H1 (cell line): ENCODE results near the gene LIPC. TPM values are rescaled to one million over a fixed set of nuclear protein-coding genes. Genes with fewer than 3 reads are reported as not detected.

ENCODE experiments used
- CTCF ChIA-PET: fragments of 300-600 bp; sonication (Branson Sonifier 250); formaldehyde crosslinking; loops from one replicate; lab custom pipeline; 2021; ENCODE audit not compliant: partially characterized antibody; lab: Charles Lee
- POLR2A ChIA-PET: fragments of 300-600 bp; sonication (Branson Sonifier 250); formaldehyde crosslinking; loops from one replicate; lab custom pipeline; 2021; ENCODE audit warnings: inconsistent platforms; ENCODE audit not compliant: partially characterized antibody; lab: Charles Lee
- DNase-seq, 2 experiments: peaks; one replicate each; pipeline versions ENCODE4 v3.0.0 to v3.0.0-alpha.2; 2010 to 2022; ENCODE audit warnings: low spot score in 2 of 2, low read depth in 1 of 2, mixed read lengths in 1 of 2
- FAIRE-seq: peaks from 2 replicates; lab custom pipeline; 2011; peaks lifted over from hg19 to GRCh38; lab: Jason Lieb, UNC
- H2AFZ ChIP-seq: 2 replicates; pipeline ENCODE4 v1.8.1; 2012; ENCODE audit warnings: low read length, inconsistent platforms
- H2AK5ac ChIP-seq: 2 replicates; pipeline ENCODE4 v1.6.1; 2013; ENCODE audit warnings: low read depth, low read length
- H2BK120ac ChIP-seq: replicated peaks from 2 replicates; pipeline ENCODE3; 2013; ENCODE audit warnings: low read depth, low read length, inconsistent platforms
- H2BK12ac ChIP-seq: 2 replicates; pipeline ENCODE4 v1.6.1; 2013; ENCODE audit warnings: low read depth, low read length
- H2BK15ac ChIP-seq: 2 replicates; pipeline ENCODE4 v1.6.1; 2013; ENCODE audit warnings: low read length
- H2BK20ac ChIP-seq: 2 replicates; pipeline ENCODE4 v1.6.1; 2013; ENCODE audit warnings: low read length
- H2BK5ac ChIP-seq: 2 replicates; pipeline ENCODE4 v1.6.1; 2013; ENCODE audit warnings: low read depth, low read length
- H3K14ac ChIP-seq: 2 replicates; pipeline ENCODE4 v1.6.1; 2013; ENCODE audit warnings: inconsistent platforms; ENCODE audit not compliant: insufficient read length
- H3K18ac ChIP-seq: 2 replicates; pipeline ENCODE4 v1.6.1; 2013; ENCODE audit warnings: low read length; ENCODE audit errors: extremely low read depth
- H3K23ac ChIP-seq: 2 replicates; pipeline ENCODE4 v1.6.1; 2013; ENCODE audit warnings: inconsistent platforms; ENCODE audit not compliant: insufficient read length
- H3K23me2 ChIP-seq: 2 replicates; pipeline ENCODE4 v1.6.1; 2013; ENCODE audit warnings: low read depth, low read length
- H3K27ac ChIP-seq: 2 replicates; pipeline ENCODE4 v1.6.1; 2011; ENCODE audit warnings: low read depth, low read length, inconsistent platforms
- H3K27me3 ChIP-seq, 4 experiments: replicated peaks in 1 of 4; 1 replicate in 1 of 4; 2 replicates in 3 of 4; pipeline versions ENCODE4 v1.6.1 to v1.8.1; 2011 to 2013; ENCODE audit warnings: low read length in 3 of 4, mild to moderate bottlenecking in 3 of 4, inconsistent platforms in 2 of 4, mixed read lengths in 2 of 4, moderate library complexity in 1 of 4; ENCODE audit not compliant: control insufficient read depth in 3 of 4, insufficient read depth in 3 of 4; ENCODE audit errors: extremely low read depth in 1 of 4
- H3K36me3 ChIP-seq, 4 experiments: 2 replicates each; pipeline versions ENCODE4 v1.6.1 to v1.8.1; 2011 to 2013; ENCODE audit warnings: mild to moderate bottlenecking in 4 of 4, low read length in 3 of 4, moderate library complexity in 2 of 4, control low read depth in 1 of 4, inconsistent platforms in 1 of 4; ENCODE audit not compliant: insufficient read depth in 4 of 4, control insufficient read depth in 2 of 4
- H3K4ac ChIP-seq: replicated peaks from 2 replicates; pipeline ENCODE3; 2013; ENCODE audit warnings: low read length, low read depth, mixed read lengths, inconsistent platforms; ENCODE audit not compliant: insufficient read length
- H3K4me1 ChIP-seq, 4 experiments: replicated peaks in 1 of 4; 1 replicate in 1 of 4; 2 replicates in 3 of 4; pipeline versions ENCODE4 v1.6.1 to v1.8.1; 2011 to 2013; ENCODE audit warnings: low read length in 3 of 4, inconsistent platforms in 2 of 4, mixed read lengths in 1 of 4; ENCODE audit not compliant: insufficient read depth in 4 of 4, control insufficient read depth in 3 of 4
- H3K4me2 ChIP-seq, 2 experiments: 2 replicates each; pipeline versions ENCODE4 v1.6.1 to v1.8.1; 2011 to 2013; ENCODE audit warnings: low read depth in 2 of 2, low read length in 2 of 2, control low read depth in 1 of 2, inconsistent platforms in 1 of 2, mild to moderate bottlenecking in 1 of 2; ENCODE audit not compliant: insufficient read depth in 1 of 2
- H3K4me3 ChIP-seq, 4 experiments: fragments of 200-600, 300-600 bp in 1 of 4; sonication (generic), shearing (Covaris generic), sonication (Bioruptor Twin) in 1 of 4; 2 replicates each; pipeline versions ENCODE4 v1.5.1 to v1.8.1; 2011 to 2016; ENCODE audit warnings: low read length in 4 of 4, low read depth in 3 of 4, control low read depth in 2 of 4, inconsistent platforms in 2 of 4, mild to moderate bottlenecking in 2 of 4, mixed read lengths in 1 of 4, moderate library complexity in 1 of 4; ENCODE audit not compliant: insufficient read depth in 2 of 4; ENCODE audit errors: extremely low read depth in 1 of 4
- H3K56ac ChIP-seq: replicated peaks from 2 replicates; pipeline ENCODE3; 2013; ENCODE audit warnings: low read depth, mild to moderate bottlenecking, mixed read lengths, low read length, inconsistent platforms; ENCODE audit not compliant: insufficient read length
- H3K79me1 ChIP-seq: 2 replicates; pipeline ENCODE4 v1.6.1; 2013; ENCODE audit warnings: low read depth, low read length, control low read depth
- H3K79me2 ChIP-seq, 2 experiments: 2 replicates each; pipeline versions ENCODE4 v1.6.1 to v1.8.1; 2012 to 2013; ENCODE audit warnings: low read length in 2 of 2, mild to moderate bottlenecking in 2 of 2, inconsistent platforms in 1 of 2; ENCODE audit not compliant: insufficient read depth in 2 of 2, control insufficient read depth in 1 of 2
- H3K9ac ChIP-seq, 4 experiments: replicated peaks in 1 of 4; 1 replicate in 1 of 4; 2 replicates in 3 of 4; pipeline versions ENCODE4 v1.6.1 to v1.8.1; 2011 to 2013; ENCODE audit warnings: low read depth in 3 of 4, low read length in 3 of 4, control low read depth in 2 of 4, mild to moderate bottlenecking in 2 of 4, moderate library complexity in 2 of 4, inconsistent platforms in 1 of 4; ENCODE audit errors: extremely low read depth in 1 of 4
- H3K9me3 ChIP-seq, 2 experiments: 2 replicates each; pipeline versions ENCODE4 v1.6.1 to v1.8.1; 2012 to 2013; ENCODE audit warnings: mild to moderate bottlenecking in 2 of 2, moderate library complexity in 2 of 2, control low read depth in 1 of 2, inconsistent platforms in 1 of 2, low read depth in 1 of 2, low read length in 1 of 2, mixed read lengths in 1 of 2; ENCODE audit not compliant: insufficient read depth in 2 of 2
- H4K20me1 ChIP-seq, 2 experiments: replicated peaks in 1 of 2; 2 replicates each; pipeline versions ENCODE3 to v1.8.1; 2011 to 2013; ENCODE audit warnings: inconsistent platforms in 2 of 2, low read length in 2 of 2, mild to moderate bottlenecking in 1 of 2; ENCODE audit not compliant: insufficient read depth in 2 of 2, control insufficient read depth in 1 of 2
- H4K5ac ChIP-seq: 2 replicates; pipeline ENCODE4 v1.6.1; 2013; ENCODE audit warnings: low read length, low read depth, mixed read lengths, inconsistent platforms; ENCODE audit not compliant: insufficient read length
- H4K8ac ChIP-seq: 2 replicates; pipeline ENCODE4 v1.8.0; 2013; ENCODE audit warnings: mild to moderate bottlenecking, moderate library complexity, low read length, inconsistent platforms; ENCODE audit not compliant: insufficient read depth; ENCODE audit errors: extremely low read depth
- H4K91ac ChIP-seq: replicated peaks from 2 replicates; pipeline ENCODE3; 2013; ENCODE audit warnings: low read length, mixed read lengths, inconsistent platforms; ENCODE audit not compliant: insufficient read length
- BRCA1 ChIP-seq: IDR thresholded peaks from 2 replicates; pipeline ENCODE4 v1.6.1; 2012; ENCODE audit warnings: low read depth, low read length, improper control_type of control experiment
- CEBPB ChIP-seq: IDR thresholded peaks from 2 replicates; pipeline ENCODE4 v1.6.1; 2012; ENCODE audit warnings: low read depth, low read length
- CHD1 ChIP-seq: IDR thresholded peaks from 2 replicates; pipeline ENCODE4 v1.6.1; 2012; ENCODE audit warnings: low read depth, low read length, improper control_type of control experiment
- CHD2 ChIP-seq: IDR thresholded peaks from 2 replicates; pipeline ENCODE4 v1.6.1; 2012; ENCODE audit warnings: low read length, improper control_type of control experiment
- EGR1 ChIP-seq: IDR thresholded peaks from 2 replicates; pipeline ENCODE4 v1.6.1; 2011; ENCODE audit warnings: low read depth, low read length, borderline replicate concordance
- KDM4A ChIP-seq: IDR thresholded peaks from one replicate; pipeline ENCODE4 v1.7.1; 2012; ENCODE audit warnings: low read depth, mild to moderate bottlenecking, moderate library complexity, low read length, inconsistent platforms; ENCODE audit not compliant: severe bottlenecking
- MAFK ChIP-seq: IDR thresholded peaks from 2 replicates; pipeline ENCODE4 v1.6.1; 2012; ENCODE audit warnings: low read depth, mild to moderate bottlenecking, improper control_type of control experiment, low read length
- PHF8 ChIP-seq: fragments of 200-600 bp; sonication (generic); conservative IDR thresholded peaks from 2 replicates; pipeline ENCODE4 v1.7.1; 2012; ENCODE audit warnings: low read depth, mild to moderate bottlenecking, inconsistent platforms, low read length, moderate library complexity
- POLR2A ChIP-seq, 2 experiments: IDR thresholded peaks; 1 replicate in 1 of 2; 2 replicates in 1 of 2; pipeline ENCODE4 v1.6.1; 2011; ENCODE audit warnings: low read depth in 2 of 2, low read length in 2 of 2, mild to moderate bottlenecking in 2 of 2; ENCODE audit errors: control extremely low read depth in 1 of 2
- RBBP5 ChIP-seq: IDR thresholded peaks from 2 replicates; pipeline ENCODE4 v1.7.1; 2012; ENCODE audit warnings: low read depth, mild to moderate bottlenecking, inconsistent platforms, low read length, moderate library complexity, borderline replicate concordance
- RXRA ChIP-seq: IDR thresholded peaks from 2 replicates; pipeline ENCODE4 v1.6.1; 2011; ENCODE audit warnings: low read depth, mild to moderate bottlenecking, low read length, moderate library complexity; ENCODE audit not compliant: insufficient read depth
- SAP30 ChIP-seq: fragments of 300-600 bp; sonication (generic); IDR thresholded peaks from 2 replicates; pipeline ENCODE4 v1.7.1; 2012; ENCODE audit warnings: low read length, moderate library complexity, mild to moderate bottlenecking, inconsistent platforms; ENCODE audit not compliant: insufficient read depth, insufficient replicate concordance
- SIRT6 ChIP-seq: IDR thresholded peaks from one replicate; pipeline ENCODE4 v1.7.1; 2012; ENCODE audit warnings: low read length, inconsistent platforms
- SIX5 ChIP-seq: IDR thresholded peaks from 2 replicates; pipeline ENCODE4 v1.6.1; 2011; ENCODE audit warnings: mild to moderate bottlenecking, low read depth, low read length
- SP2 ChIP-seq: IDR thresholded peaks from 2 replicates; pipeline ENCODE4 v1.6.1; 2012; ENCODE audit warnings: mild to moderate bottlenecking, low read length, inconsistent platforms
- TBP ChIP-seq: IDR thresholded peaks from 2 replicates; pipeline ENCODE4 v1.6.1; 2011; ENCODE audit warnings: low read depth, low read length, improper control_type of control experiment
- WGBS, 2 experiments: shearing (Covaris generic) in 1 of 2; methylation state at CpG; one replicate each; pipeline versions ENCODE4 v1.1.6 to v1.1.7; 2013 to 2015; ENCODE audit warnings: low lambda C conversion rate in 2 of 2, mixed read lengths in 2 of 2, inconsistent platforms in 1 of 2, low coverage in 1 of 2, missing lambda C conversion rate in 1 of 2; ENCODE audit not compliant: insufficient replicate concordance in 2 of 2, insufficient coverage in 1 of 2, insufficient read length in 1 of 2; ENCODE audit errors: extremely low coverage in 1 of 2, missing lambda C conversion rate in 1 of 2; 5-methylcytosine and 5-hydroxymethylcytosine counted together
- polyA plus RNA-seq, 7 experiments: library from polyadenylated mRNA; depleted of rRNA in 3 of 7; stranded (reverse) in 5 of 7; unstranded in 2 of 7; fragments of >200 nt in 5 of 7; fragments of 200-250 nt in 2 of 7; gene quantifications; 1 replicate in 5 of 7; 2 replicates in 1 of 7; 4 replicates in 1 of 7; pipeline versions ENCODE4 v1.2.1 to v1.2.3, GENCODE V29; 2011 to 2013; ENCODE audit warnings: missing spikeins in 2 of 7, mixed read lengths in 2 of 7
- total RNA-seq: library from RNA; stranded (reverse); fragmentation: NEBNext Ultra II Directional; extraction: Animal tissue kit (Norgen Biotek cat#: 25700); gene quantifications from 2 replicates; pipeline ENCODE4 v1.2.1, GENCODE V29; 2021
- TF ChIP-seq, protein P1 (sequence below): IDR thresholded peaks from 2 replicates; pipeline ENCODE4 v1.6.1; 2012; ENCODE audit warnings: inconsistent platforms

The LIPC gene
- total and polyA plus RNA-seq, 2 of the 8 experiments (the other 6 are each of a cell fraction or from before 2014, with no cell fraction given), result not detected

DNA sequence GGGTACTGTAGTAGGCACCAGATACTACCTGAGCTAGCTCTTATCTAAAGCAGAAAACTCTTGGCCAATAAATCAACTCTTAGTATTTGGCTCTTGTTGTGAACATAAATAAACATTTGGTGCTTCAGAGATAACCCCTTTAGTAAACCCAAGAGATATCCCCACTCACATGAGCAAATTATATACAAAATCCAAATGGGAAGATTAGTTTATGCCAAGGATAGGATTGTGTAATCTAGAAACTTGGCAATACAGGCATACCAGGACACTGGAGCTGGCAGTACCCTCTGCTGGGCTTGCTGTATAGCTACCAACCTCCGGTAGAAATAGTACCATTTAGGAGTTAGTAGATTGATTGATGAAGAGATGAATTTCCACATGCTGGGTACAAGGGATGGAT, 127.0 kb downstream of the LIPC start:
- no peak overlapping the region for H2AK5ac ChIP-seq
- no peak overlapping the region for H3K56ac ChIP-seq
- no peak overlapping the region for H3K4me2 ChIP-seq
- CTCF ChIA-PET, result no interaction called here
- H3K14ac ChIP-seq, result no peak overlapping the region
- H2BK5ac ChIP-seq, result no peak overlapping the region
- no peak overlapping the region for H2BK12ac ChIP-seq
- no peak for DNase-seq
- H3K23ac ChIP-seq, result no peak overlapping the region
- peaks cover 0 to 3% (median 0%) of the 10 kb centered on the region in 4 experiments; a peak in 3 of 7 replicates for H3K4me1 ChIP-seq
- H3K79me1 ChIP-seq, result no peaks in the 10 kb centered on the region
- H4K91ac ChIP-seq, result no peak overlapping the region
- H2BK20ac ChIP-seq, result no peak overlapping the region
- no peak overlapping the region for H3K18ac ChIP-seq
- WGBS, 2 experiments, result 95% methylated on average over 1 of the region's 1 CpG; no CpG with 5 or more reads in 1 of the 2 experiments
- H3K27ac ChIP-seq, result no peak overlapping the region
- H3K36me3 ChIP-seq, result no peaks in the 10 kb centered on the region
- no peaks in the 10 kb centered on the region for H4K20me1 ChIP-seq
- H2AFZ ChIP-seq, result no peak overlapping the region
- H3K27me3 ChIP-seq, result no peaks in the 10 kb centered on the region; a peak in 1 of 7 replicates
- no peak for FAIRE-seq
- no peak overlapping the region for H3K4me3 ChIP-seq
- H3K23me2 ChIP-seq, result no peaks in the 10 kb centered on the region
- no peak overlapping the region for H3K9ac ChIP-seq
- H4K5ac ChIP-seq, result no peak overlapping the region
- no peak overlapping the region for H2BK15ac ChIP-seq
- no peaks in the 10 kb centered on the region for H3K79me2 ChIP-seq
- no peak overlapping the region for H4K8ac ChIP-seq
- H2BK120ac ChIP-seq, result no peak overlapping the region
- no peak overlapping the region for H3K4ac ChIP-seq
- peaks cover 7 to 8% of the 10 kb centered on the region in 2 experiments; a peak in 3 of 4 replicates for H3K9me3 ChIP-seq
- POLR2A ChIA-PET, result no interaction called here
- TF ChIP-seq SIRT6 (no peak), SP2 (no peak), EGR1 (no peak), POLR2A (IDR thresholded peaks at IDR 0.05; ENCODE audit: control extremely low read depth in 1 of 2, low read depth in 2 of 2, low read length in 2 of 2) (no peak), CEBPB (no peak), PHF8 (no peak), MAFK (no peak), CHD1 (no peak), SIX5 (no peak), CHD2 (no peak), TBP (no peak), KDM4A (no peak), SAP30 (no peak), BRCA1 (no peak), RBBP5 (no peak), RXRA (no peak)
- TF ChIP-seq, protein P1, sequence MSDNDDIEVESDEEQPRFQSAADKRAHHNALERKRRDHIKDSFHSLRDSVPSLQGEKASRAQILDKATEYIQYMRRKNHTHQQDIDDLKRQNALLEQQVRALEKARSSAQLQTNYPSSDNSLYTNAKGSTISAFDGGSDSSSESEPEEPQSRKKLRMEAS, result no peak
